Uterus (tissue), 2 donors: ENCODE data around the gene SLC7A5.

ENCODE experiments used
- CTCF ChIP-seq, 4 experiments: fragments of 200-600 bp in 2 of 4; fragments of 450-650 bp in 2 of 4; sonication (generic) in 2 of 4; IDR thresholded peaks; one replicate each; pipeline ENCODE4 v1.5.1; 2016 to 2019; ENCODE audit warnings: antibody characterized with exemption in 4 of 4, mild to moderate bottlenecking in 2 of 4, moderate library complexity in 1 of 4
- POLR2A ChIP-seq, 2 donors: fragments of 450-650 bp; IDR thresholded peaks; one replicate each; pipeline ENCODE4 v1.6.1; 2016; ENCODE audit warnings: antibody characterized with exemption in 2 of 2, mild to moderate bottlenecking in 1 of 2, moderate library complexity in 1 of 2

- no peak for TF ChIP-seq CTCF (IDR thresholded peaks at IDR 0.05)
- TF ChIP-seq POLR2A (IDR thresholded peaks at IDR 0.05) = no peak
These were observed 30.4 kb downstream of the SLC7A5 start for GRCh38 chr16:87838643-87839541.
